Smooth muscle cell (in vitro differentiated cells): ENCODE results near the gene C3orf22. TPM values are rescaled to one million over a fixed set of nuclear protein-coding genes. Genes with fewer than 3 reads are reported as not detected.

ENCODE experiments used
- polyA plus RNA-seq: library from polyadenylated mRNA; unstranded; fragments of >200 nt; fragmentation: Nextera tagmentation; extraction: Ambion mirVana; gene quantifications from 2 replicates; pipeline ENCODE4 v1.2.1, GENCODE V29; 2016
- small RNA-seq: library from RNA; depleted of rRNA; stranded (forward); fragments of <200 nt; gene quantifications from one replicate; pipeline ENCODE3, GENCODE V24; 2014
- total RNA-seq: library from RNA; depleted of rRNA; stranded (reverse); fragments of >200 nt; gene quantifications from 2 replicates; pipeline ENCODE4 v1.2.3, GENCODE V29; 2014

C3orf22 gene
- total and polyA plus RNA-seq, 2 experiments from 2014 or later = not detected

Small RNAs within 50 kb of the gene (small RNA-seq; reads per million reads assigned to genes)
- gene RNA5SP138 = 0.13 reads per million

Other genes with a start within 250 kb of the C3orf22 start
- not detected in 2 replicates for gene KLF15, start 201.5 kb downstream of the C3orf22 start, total RNA-seq
- gene KLF15, start 201.5 kb downstream of the C3orf22 start, polyA plus RNA-seq = 0.13 TPM in 1 of 2 replicates, not detected in the other
- gene CFAP100, start 164.0 kb downstream of the C3orf22 start, total RNA-seq = not detected in 2 replicates
- gene CFAP100, start 164.0 kb downstream of the C3orf22 start, polyA plus RNA-seq = not detected in 2 replicates
- gene ZXDC, start 83.0 kb downstream of the C3orf22 start, total RNA-seq = 18.8 and 20.4 TPM in 2 replicates
- 9.2 and 16.2 TPM in 2 replicates for gene ZXDC, start 83.0 kb downstream of the C3orf22 start, polyA plus RNA-seq
- not detected in 2 replicates for gene UROC1, start 41.2 kb downstream of the C3orf22 start, total RNA-seq
- not detected in 2 replicates for gene UROC1, start 41.2 kb downstream of the C3orf22 start, polyA plus RNA-seq
- not detected in 2 replicates for gene CHST13, start 34.8 kb downstream of the C3orf22 start, total RNA-seq
- not detected in 2 replicates for gene CHST13, start 34.8 kb downstream of the C3orf22 start, polyA plus RNA-seq
- 13.7 and 14.8 TPM in 2 replicates for gene TXNRD3, start 96.2 kb upstream of the C3orf22 start, total RNA-seq
- gene TXNRD3, start 96.2 kb upstream of the C3orf22 start, polyA plus RNA-seq = 19.2 and 27.2 TPM in 2 replicates
- 6.7 and 8.9 TPM in 2 replicates for gene CHCHD6, start 145.3 kb upstream of the C3orf22 start, total RNA-seq
- gene CHCHD6, start 145.3 kb upstream of the C3orf22 start, polyA plus RNA-seq = 24.3 and 27.2 TPM in 2 replicates